ENCODE data around the gene EXOC7.

Gene EXOC7

GRCh38 chr17:76034428-76035350, 68.9 kb downstream of the EXOC7 start:
- DNase-seq, result no peak

GRCh38 chr17:76033139-76033538, 70.4 kb downstream of the EXOC7 start:
- DNase-seq, result no peak

- DNase-seq, result no peak
These were observed 70.8 kb downstream of the EXOC7 start for GRCh38 chr17:76032780-76033108.

- DNase-seq, result no peak
These were observed 71.4 kb downstream of the EXOC7 start for GRCh38 chr17:76032073-76032779.
